GM12878 (cell line): ENCODE data around the gene SPRED2. TPM values are rescaled to one million over a fixed set of nuclear protein-coding genes. Genes with fewer than 3 reads are reported as not detected.

Source experiments
- ATAC-seq: fragments of 200-7000 bp; cut with Tn5 transposase; 3 replicates; pipeline ENCODE4 v1.9.1; 2020; ENCODE audit warnings: mild to moderate bottlenecking, moderate library complexity
- BruUV-seq: library from RNA; stranded (reverse); fragments of 400-500 nt; replicated peaks from 2 replicates; lab custom pipeline; 2021; lab: Mats Ljungman, UMichigan
- CTCF ChIA-PET: fragments of 300-600 bp; sonication (Branson Sonifier 250); formaldehyde crosslinking; extraction: SDS; loops from one replicate; lab custom pipeline; 2021; ENCODE audit warnings: inconsistent platforms; lab: Yijun Ruan, JAX
- POLR2A ChIA-PET: fragments of 350-600 bp; formaldehyde crosslinking; extraction: SDS; loops from one replicate; lab custom pipeline; 2021; ENCODE audit warnings: inconsistent platforms; lab: Charles Lee
- RAD21 ChIA-PET: fragments of 300-600 bp; sonication (Branson Sonifier 250); formaldehyde crosslinking; loops from one replicate; lab custom pipeline; 2023; ENCODE audit warnings: antibody characterized with exemption; ENCODE audit not compliant: unreplicated experiment; lab: Charles Lee
- SMC1A ChIA-PET: fragments of 300-600 bp; sonication (Branson Sonifier 250); formaldehyde crosslinking; loops from one replicate; lab custom pipeline; 2023; ENCODE audit not compliant: unreplicated experiment, uncharacterized antibody; lab: Charles Lee
- DNase-seq: peaks from one replicate; pipeline ENCODE4 v3.0.0-alpha.2; 2011; ENCODE audit warnings: low read depth, low spot score
- FAIRE-seq: peaks from 3 replicates; lab custom pipeline; 2011; peaks lifted over from hg19 to GRCh38; lab: Jason Lieb, UNC
- H2AFZ ChIP-seq: 2 replicates; pipeline ENCODE4 v1.6.0; 2011; ENCODE audit warnings: low read depth, low read length, control low read depth; ENCODE audit not compliant: control insufficient read depth
- H3K27ac ChIP-seq: 2 replicates; pipeline ENCODE4 v1.5.1; 2011; ENCODE audit warnings: control low read depth; ENCODE audit not compliant: control insufficient read depth, insufficient read depth
- H3K27me3 ChIP-seq, 2 experiments: replicated peaks in 1 of 2; 2 replicates each; pipeline versions ENCODE4 v1.6.0 to v1.6.1; 2011; ENCODE audit warnings: low read length in 1 of 2; ENCODE audit not compliant: control insufficient read depth in 2 of 2, insufficient read depth in 2 of 2
- H3K36me3 ChIP-seq, 2 experiments: 2 replicates each; pipeline ENCODE4 v1.5.1; 2011; ENCODE audit warnings: low read length in 1 of 2; ENCODE audit not compliant: control insufficient read depth in 2 of 2, insufficient read depth in 2 of 2
- H3K4me1 ChIP-seq: 2 replicates; pipeline ENCODE4 v1.6.1; 2011; ENCODE audit warnings: mild to moderate bottlenecking, low read length, moderate library complexity, mixed read lengths; ENCODE audit not compliant: control insufficient read depth, insufficient read depth
- H3K4me2 ChIP-seq: 2 replicates; pipeline ENCODE4 v1.6.0; 2011; ENCODE audit warnings: control low read depth; ENCODE audit not compliant: control insufficient read depth, insufficient read depth
- H3K4me3 ChIP-seq: fragments of 200-600 bp; sonication (generic); 2 replicates; pipeline ENCODE4 v1.5.1; 2016
- H3K79me2 ChIP-seq: 2 replicates; pipeline ENCODE4 v1.6.0; 2011; ENCODE audit warnings: low read length; ENCODE audit not compliant: control insufficient read depth, insufficient read depth
- H3K9ac ChIP-seq: 2 replicates; pipeline ENCODE4 v1.8.0; 2011; ENCODE audit warnings: low read length, control low read depth, mixed read lengths; ENCODE audit not compliant: control insufficient read depth, insufficient read depth
- H3K9me3 ChIP-seq: replicated peaks from 3 replicates; pipeline ENCODE4 v1.5.1; 2011; ENCODE audit warnings: mild to moderate bottlenecking, low read length; ENCODE audit not compliant: control insufficient read depth, insufficient read depth
- H4K20me1 ChIP-seq: 2 replicates; pipeline ENCODE4 v1.6.0; 2011; ENCODE audit not compliant: control insufficient read depth, insufficient read depth
- CHD2 ChIP-seq: IDR thresholded peaks from 2 replicates; pipeline ENCODE4 v1.6.1; 2011; ENCODE audit warnings: low read depth, low read length, improper control_type of control experiment, borderline replicate concordance
- DPF2 ChIP-seq: fragments of 450-650 bp; IDR thresholded peaks from 2 replicates; pipeline ENCODE4 v1.6.1; 2017; ENCODE audit warnings: mild to moderate bottlenecking
- ETV6 ChIP-seq, 2 experiments: fragments of 450-650 bp in 1 of 2; IDR thresholded peaks in 1 of 2; conservative IDR thresholded peaks in 1 of 2; 2 replicates each; pipeline ENCODE4 v1.6.1; 2014; ENCODE audit warnings: antibody characterized with exemption in 1 of 2, borderline replicate concordance in 1 of 2, low read depth in 1 of 2, mild to moderate bottlenecking in 1 of 2, moderate library complexity in 1 of 2
- MYC ChIP-seq: IDR thresholded peaks from 2 replicates; pipeline ENCODE4 v1.6.1; 2011; ENCODE audit warnings: mild to moderate bottlenecking, low read length, moderate library complexity, inconsistent platforms; ENCODE audit not compliant: insufficient read depth, insufficient replicate concordance, insufficient read length, severe bottlenecking
- NFYA ChIP-seq: IDR thresholded peaks from 2 replicates; pipeline ENCODE4 v1.6.1; 2011; ENCODE audit warnings: low read depth, mild to moderate bottlenecking, low read length, improper control_type of control experiment, borderline replicate concordance
- PML ChIP-seq: IDR thresholded peaks from 2 replicates; pipeline ENCODE4 v1.6.1; 2012; ENCODE audit warnings: low read length, inconsistent platforms
- WGBS: methylation state at CpG from one replicate; pipeline ENCODE4 v1.1.6; 2016; ENCODE audit warnings: low lambda C conversion rate; ENCODE audit not compliant: insufficient replicate concordance, insufficient coverage; ENCODE audit errors: missing lambda C conversion rate; 5-methylcytosine and 5-hydroxymethylcytosine counted together
- in situ Hi-C: fragments of 300-500 bp; cut with MboI; formaldehyde crosslinking; loops from 9 replicates; pipeline ENCODE4 v1.14.3; 2018; ENCODE audit warnings: mixed read lengths
- intact Hi-C: fragments of 100-400 bp; cut with micrococcal nuclease; formaldehyde crosslinking; loops from one replicate; pipeline ENCODE4 v1.14.2; 2022; ENCODE audit not compliant: unreplicated experiment
- polyA plus RNA-seq, 11 experiments: library from polyadenylated mRNA; depleted of rRNA in 4 of 11; unstranded in 6 of 11; stranded (reverse) in 5 of 11; fragments of >200 nt; fragmentation: Nextera tagmentation in 4 of 11; fragmentation: Illumina TruSeq in 1 of 11; extraction: Ambion mirVana in 4 of 11; extraction: Trizol in 1 of 11; gene quantifications; 1 replicate in 1 of 11; 2 replicates in 10 of 11; pipeline versions ENCODE4 v1.2.1 to v1.2.3, GENCODE V29; 2011 to 2016; ENCODE audit warnings: inconsistent platforms in 2 of 11, missing spikeins in 2 of 11, low read depth in 1 of 11
- total RNA-seq, 4 experiments: library from RNA; depleted of rRNA in 3 of 4; stranded (reverse); fragments of >200 nt in 3 of 4; fragmentation: Illumina TruSeq in 1 of 4; extraction: Trizol in 1 of 4; gene quantifications; 2 replicates each; pipeline versions ENCODE4 v1.2.1 to v1.2.3, GENCODE V29; 2013 to 2021
- TF ChIP-seq, protein P1 (sequence below): IDR thresholded peaks from 2 replicates; pipeline ENCODE4 v1.6.1; 2011; ENCODE audit warnings: low read depth, low read length, improper control_type of control experiment, borderline replicate concordance

The SPRED2 gene
- total and polyA plus RNA-seq, 10 of the 15 experiments (the other 5 are each of a cell fraction or from before 2014, with no cell fraction given): 3.0 to 23.9 (median 9.7) TPM

DNA sequence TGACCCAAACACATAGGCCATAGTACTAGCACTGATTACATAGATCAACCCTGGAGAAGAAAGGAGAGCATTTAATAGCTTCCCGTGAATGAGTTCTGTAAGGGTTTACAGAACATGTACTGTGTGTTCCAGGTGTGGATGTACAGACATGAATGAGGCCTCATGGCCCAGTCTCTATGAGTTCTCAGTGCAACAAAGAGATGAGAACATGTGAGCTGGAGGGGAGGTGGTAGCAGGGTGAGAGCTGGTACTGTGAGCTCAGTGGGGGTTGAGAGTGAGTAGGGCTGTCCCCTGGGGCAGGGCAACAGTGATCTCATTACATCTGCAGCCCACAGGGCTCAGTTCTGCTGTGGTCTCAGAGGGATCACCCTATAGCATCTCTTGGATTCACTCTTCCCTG is 42.6 kb upstream of the SPRED2 start:
- H3K9me3 ChIP-seq: peaks cover 6% of the 10 kb centered on the region; the same call in 2 of the 3 replicates
- no peak for DNase-seq
- POLR2A ChIA-PET: no interaction called here
- H3K9ac ChIP-seq: no peak overlapping the region
- WGBS: 40% methylated on average over 1 of the region's 1 CpG
- no peak for TF ChIP-seq CHD2
- TF ChIP-seq PML: no peak
- no peak for TF ChIP-seq NFYA
- TF ChIP-seq DPF2: no peak
- no peak for TF ChIP-seq ETV6 (conservative IDR thresholded peaks at IDR 0.05 in 1 of 2, IDR thresholded peaks at IDR 0.05 in 1 of 2; ENCODE audit: borderline replicate concordance in 1 of 2, low read depth in 1 of 2)
- no peak for TF ChIP-seq MYC
- TF ChIP-seq, protein P1, sequence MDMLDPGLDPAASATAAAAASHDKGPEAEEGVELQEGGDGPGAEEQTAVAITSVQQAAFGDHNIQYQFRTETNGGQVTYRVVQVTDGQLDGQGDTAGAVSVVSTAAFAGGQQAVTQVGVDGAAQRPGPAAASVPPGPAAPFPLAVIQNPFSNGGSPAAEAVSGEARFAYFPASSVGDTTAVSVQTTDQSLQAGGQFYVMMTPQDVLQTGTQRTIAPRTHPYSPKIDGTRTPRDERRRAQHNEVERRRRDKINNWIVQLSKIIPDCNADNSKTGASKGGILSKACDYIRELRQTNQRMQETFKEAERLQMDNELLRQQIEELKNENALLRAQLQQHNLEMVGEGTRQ: no peak
- no peak for ATAC-seq
- in situ Hi-C loops (no loop called here), intact Hi-C loops (no loop called here)
- CTCF ChIA-PET: interaction anchor here (1.2 to 1.4 kb wide), 2 partner anchors 10 to 210 kb away, joined by 3 read pairs; no protein-coding TSS in a partner anchor
- H3K27me3 ChIP-seq: peaks cover 0 to 2% of the 10 kb centered on the region in 2 experiments; a peak in 1 of 4 replicates
- SMC1A ChIA-PET: interaction anchor here (0.5 kb wide), 1 partner anchor 72 kb away, joined by 3 read pairs; no protein-coding TSS in a partner anchor
- H3K27ac ChIP-seq: no peak overlapping the region
- no peak for FAIRE-seq
- H2AFZ ChIP-seq: no peak overlapping the region
- H3K79me2 ChIP-seq: no peaks in the 10 kb centered on the region
- RAD21 ChIA-PET: no interaction called here
- H4K20me1 ChIP-seq: no peaks in the 10 kb centered on the region
- no peak overlapping the region for H3K4me3 ChIP-seq
- no TSS peak for BruUV-seq
- no peaks in the 10 kb centered on the region for H3K4me1 ChIP-seq
- no peaks in the 10 kb centered on the region for H3K36me3 ChIP-seq
- H3K4me2 ChIP-seq: no peak overlapping the region
